IMR-90 (cell line): Measurements from ENCODE around the gene OSBPL2. TPM values are rescaled to one million over a fixed set of nuclear protein-coding genes. Genes with fewer than 3 reads are reported as not detected.

Experiments
- ATAC-seq: fragments of 200-7000 bp; cut with Tn5 transposase; 2 replicates; pipeline ENCODE4 v1.9.1; 2020; ENCODE audit warnings: low read depth, mild to moderate bottlenecking, moderate library complexity
- BruUV-seq: library from RNA; stranded (reverse); fragments of 400-500 nt; replicated peaks from 2 replicates; lab custom pipeline; 2021; lab: Mats Ljungman, UMichigan
- CTCF ChIA-PET: fragments of 300-600 bp; formaldehyde crosslinking; extraction: SDS; loops from one replicate; lab custom pipeline; 2021; ENCODE audit warnings: antibody characterized with exemption; lab: Yijun Ruan, JAX
- POLR2A ChIA-PET: fragments of 300-600 bp; sonication (Branson Sonifier 250); formaldehyde crosslinking; loops from one replicate; lab custom pipeline; 2022; ENCODE audit warnings: antibody characterized with exemption; ENCODE audit not compliant: unreplicated experiment; lab: Charles Lee
- DNase-seq: peaks from one replicate; pipeline ENCODE4 v3.0.0; 2013
- H2AFZ ChIP-seq: replicated peaks from 2 replicates; pipeline ENCODE3; 2013; ENCODE audit warnings: low read length, mild to moderate bottlenecking; ENCODE audit not compliant: poor library complexity
- H2AK5ac ChIP-seq: 2 replicates; pipeline ENCODE4 v1.6.1; 2013; ENCODE audit warnings: low read depth, low read length, inconsistent platforms
- H2AK9ac ChIP-seq: replicated peaks from 2 replicates; pipeline ENCODE3; 2013; ENCODE audit warnings: mild to moderate bottlenecking, low read depth, low read length, moderate library complexity; ENCODE audit not compliant: poor library complexity
- H2BK120ac ChIP-seq: 2 replicates; pipeline ENCODE4 v1.6.1; 2013; ENCODE audit warnings: low read depth, low read length, inconsistent platforms
- H2BK15ac ChIP-seq: 3 replicates; pipeline ENCODE4 v1.6.1; 2013; ENCODE audit warnings: low read depth, low read length, inconsistent platforms
- H2BK20ac ChIP-seq: 2 replicates; pipeline ENCODE4 v1.6.1; 2013; ENCODE audit warnings: low read depth, mild to moderate bottlenecking, inconsistent platforms, low read length, moderate library complexity
- H2BK5ac ChIP-seq: 2 replicates; pipeline ENCODE4 v1.6.1; 2013; ENCODE audit warnings: mild to moderate bottlenecking, low read depth, low read length, inconsistent platforms; ENCODE audit not compliant: poor library complexity, severe bottlenecking
- H3K14ac ChIP-seq: replicated peaks from 2 replicates; pipeline ENCODE4 v1.6.1; 2013; ENCODE audit warnings: low read depth, low read length, inconsistent platforms
- H3K18ac ChIP-seq: 2 replicates; pipeline ENCODE4 v1.6.1; 2013; ENCODE audit warnings: low read depth, low read length, control low read depth
- H3K23ac ChIP-seq: 2 replicates; pipeline ENCODE4 v1.6.1; 2013; ENCODE audit warnings: low read depth, low read length, inconsistent platforms
- H3K27ac ChIP-seq: 2 replicates; pipeline ENCODE4 v1.5.1; 2013; ENCODE audit warnings: mild to moderate bottlenecking, control low read depth, low read length; ENCODE audit not compliant: insufficient read depth
- H3K27me3 ChIP-seq: 2 replicates; pipeline ENCODE4 v1.6.1; 2013; ENCODE audit warnings: low read length; ENCODE audit not compliant: control insufficient read depth, insufficient read depth
- H3K36me3 ChIP-seq: 2 replicates; pipeline ENCODE4 v1.6.1; 2013; ENCODE audit warnings: low read length, mixed read lengths; ENCODE audit not compliant: control insufficient read depth, insufficient read depth
- H3K4ac ChIP-seq: 2 replicates; pipeline ENCODE4 v1.6.1; 2013; ENCODE audit warnings: low read depth, low read length, inconsistent platforms
- H3K4me1 ChIP-seq: 2 replicates; pipeline ENCODE4 v1.6.1; 2013; ENCODE audit warnings: low read length, mixed read lengths; ENCODE audit not compliant: control insufficient read depth, insufficient read depth
- H3K4me2 ChIP-seq: 2 replicates; pipeline ENCODE4 v1.6.1; 2013; ENCODE audit warnings: low read depth, mild to moderate bottlenecking, control low read depth, low read length, moderate library complexity
- H3K4me3 ChIP-seq: 2 replicates; pipeline ENCODE4 v1.5.1; 2013; ENCODE audit warnings: low read depth, mild to moderate bottlenecking, control low read depth, low read length, moderate library complexity; ENCODE audit not compliant: insufficient read depth
- H3K56ac ChIP-seq: 2 replicates; pipeline ENCODE4 v1.6.1; 2013; ENCODE audit warnings: low read length, inconsistent platforms; ENCODE audit not compliant: insufficient read depth; ENCODE audit errors: extremely low read depth
- H3K79me1 ChIP-seq, 2 experiments: 2 replicates each; pipeline ENCODE4 v1.6.1; 2013; ENCODE audit warnings: low read length in 2 of 2, inconsistent platforms in 1 of 2, low read depth in 1 of 2
- H3K9ac ChIP-seq: 2 replicates; pipeline ENCODE4 v1.6.1; 2013; ENCODE audit warnings: low read depth, low read length, control low read depth
- H3K9me1 ChIP-seq: 2 replicates; pipeline ENCODE4 v1.6.1; 2013; ENCODE audit warnings: low read length, inconsistent platforms; ENCODE audit not compliant: insufficient read depth
- H3K9me3 ChIP-seq: 2 replicates; pipeline ENCODE4 v1.6.1; 2013; ENCODE audit warnings: low read length; ENCODE audit not compliant: control insufficient read depth, insufficient read depth
- H4K20me1 ChIP-seq: 2 replicates; pipeline ENCODE4 v1.6.1; 2013; ENCODE audit warnings: low read length, inconsistent platforms; ENCODE audit not compliant: insufficient read depth
- H4K5ac ChIP-seq: 2 replicates; pipeline ENCODE4 v1.6.1; 2013; ENCODE audit warnings: mild to moderate bottlenecking, low read depth, low read length, control low read depth
- H4K8ac ChIP-seq, 2 experiments: 2 replicates each; pipeline ENCODE4 v1.6.1; 2013; ENCODE audit warnings: low read depth in 2 of 2, low read length in 2 of 2, control low read depth in 1 of 2, inconsistent platforms in 1 of 2
- H4K91ac ChIP-seq: 2 replicates; pipeline ENCODE4 v1.6.1; 2013; ENCODE audit warnings: low read depth, low read length, inconsistent platforms; ENCODE audit not compliant: insufficient read depth
- BHLHE40 ChIP-seq: fragments of 150-350 bp; IDR thresholded peaks from 2 replicates; pipeline ENCODE4 v1.6.1; 2016; ENCODE audit warnings: mild to moderate bottlenecking, low read depth, low read length
- CEBPB ChIP-seq: IDR thresholded peaks from 2 replicates; pipeline ENCODE4 v1.6.1; 2012; ENCODE audit warnings: low read depth, low read length, improper control_type of control experiment
- CHD1 ChIP-seq: IDR thresholded peaks from 2 replicates; pipeline ENCODE4 v1.6.1; 2012; ENCODE audit warnings: low read depth, low read length, improper control_type of control experiment
- CTCF ChIP-seq: conservative IDR thresholded peaks from 2 replicates; pipeline ENCODE4 v1.5.1; 2012; ENCODE audit warnings: mild to moderate bottlenecking, low read depth, low read length, improper control_type of control experiment
- FOS ChIP-seq: fragments of 150-350 bp; IDR thresholded peaks from 2 replicates; pipeline ENCODE4 v1.6.1; 2016; ENCODE audit warnings: low read depth, low read length
- MAFK ChIP-seq: IDR thresholded peaks from 2 replicates; pipeline ENCODE4 v1.6.1; 2012; ENCODE audit warnings: low read depth, low read length, improper control_type of control experiment
- MAZ ChIP-seq: IDR thresholded peaks from 2 replicates; pipeline ENCODE4 v1.6.1; 2012; ENCODE audit warnings: low read depth, mild to moderate bottlenecking, low read length, improper control_type of control experiment, moderate library complexity, borderline replicate concordance
- MXI1 ChIP-seq: IDR thresholded peaks from 2 replicates; pipeline ENCODE4 v1.6.1; 2012; ENCODE audit warnings: low read depth, mild to moderate bottlenecking, low read length, moderate library complexity, borderline replicate concordance
- NFE2L2 ChIP-seq: fragments of 150-350 bp; IDR thresholded peaks from 2 replicates; pipeline ENCODE4 v1.6.1; 2016; ENCODE audit warnings: low read depth, mild to moderate bottlenecking, low read length
- POLR2A ChIP-seq: IDR thresholded peaks from 2 replicates; pipeline ENCODE4 v1.6.1; 2012; ENCODE audit warnings: mild to moderate bottlenecking, low read depth, low read length
- RAD21 ChIP-seq: IDR thresholded peaks from 2 replicates; pipeline ENCODE4 v1.6.1; 2012; ENCODE audit warnings: low read length, improper control_type of control experiment
- RCOR1 ChIP-seq: IDR thresholded peaks from 2 replicates; pipeline ENCODE4 v1.6.1; 2012; ENCODE audit warnings: mild to moderate bottlenecking, low read length, improper control_type of control experiment; ENCODE audit not compliant: insufficient replicate concordance
- RFX5 ChIP-seq: IDR thresholded peaks from 2 replicates; pipeline ENCODE4 v1.8.0; 2012; ENCODE audit warnings: low read depth, mild to moderate bottlenecking, low read length, moderate library complexity
- SMC3 ChIP-seq: fragments of 150-350 bp; IDR thresholded peaks from 2 replicates; pipeline ENCODE4 v1.6.1; 2016; ENCODE audit warnings: low read depth, mild to moderate bottlenecking, antibody characterized with exemption, low read length, moderate library complexity
- WGBS, 2 experiments: methylation state at CpG; one replicate each; pipeline versions ENCODE4 v1.1.5 to v1.1.7; 2013; ENCODE audit warnings: missing lambda C conversion rate in 2 of 2; ENCODE audit not compliant: insufficient read length in 1 of 2; ENCODE audit errors: extremely low coverage in 2 of 2; 5-methylcytosine and 5-hydroxymethylcytosine counted together
- dilution Hi-C: fragments of 300-500 bp; cut with HindIII; formaldehyde crosslinking; loops from one replicate; pipeline ENCODE4 v1.14.3; 2018; ENCODE audit warnings: low sequenced_read_pairs; ENCODE audit not compliant: unreplicated experiment
- in situ Hi-C: fragments of 300-500 bp; cut with MboI; formaldehyde crosslinking; loops from 3 replicates; pipeline ENCODE4 v1.14.3; 2019; ENCODE audit warnings: low sequenced_read_pairs, inconsistent platforms, mixed read lengths
- intact Hi-C: fragments of 100-400 bp; cut with micrococcal nuclease; formaldehyde crosslinking; loops from 2 replicates; pipeline ENCODE4 v1.10.0; 2022
- polyA plus RNA-seq, 3 experiments: library from polyadenylated mRNA; depleted of rRNA; stranded (reverse); fragments of >200 nt; gene quantifications; 2 replicates each; pipeline ENCODE4 v1.2.3, GENCODE V29; 2012; ENCODE audit warnings: low replicate concordance in 1 of 3
- total RNA-seq: library from RNA; depleted of rRNA; stranded (reverse); fragments of >200 nt; gene quantifications from 2 replicates; pipeline ENCODE4 v1.2.3, GENCODE V29; 2012
- TF ChIP-seq, protein P1 (sequence below): fragments of 150-350 bp; IDR thresholded peaks from 2 replicates; pipeline ENCODE4 v1.6.1; 2017; ENCODE audit warnings: mild to moderate bottlenecking, antibody characterized with exemption, low read length, low read depth
- TF ChIP-seq, protein P2 (sequence below): fragments of 150-350 bp; IDR thresholded peaks from 2 replicates; pipeline ENCODE4 v1.6.1; 2016; ENCODE audit warnings: low read depth, mild to moderate bottlenecking, low read length, moderate library complexity, borderline replicate concordance

Gene OSBPL2
- total and polyA plus RNA-seq, 2 of the 4 experiments (the other 2 are of a cell fraction): 19.3 to 27.6 TPM

- Histone ChIP-seq H2AK5ac (no peak overlapping the region), H3K4me2 (no peak overlapping the region), H3K4me1 (no peaks in the 10 kb centered on the region), H3K36me3 (peaks cover 45% of the 10 kb centered on the region), H2AFZ (no peak overlapping the region), H3K9me3 (no peaks in the 10 kb centered on the region), H3K9me1 (no peaks in the 10 kb centered on the region), H3K9ac (no peak overlapping the region), H3K27me3 (no peaks in the 10 kb centered on the region), H3K14ac (no peak overlapping the region), H4K20me1 (no peaks in the 10 kb centered on the region; the same call in 1 of the 2 replicates), H3K4me3 (no peak overlapping the region), H2BK15ac (no peak overlapping the region), H4K8ac (no peak overlapping the region), H3K18ac (no peak overlapping the region), H3K56ac (no peak overlapping the region), H3K27ac (no peak overlapping the region), H3K4ac (no peak overlapping the region), H4K5ac (no peak overlapping the region), H2BK5ac (no peak overlapping the region), H4K91ac (no peak overlapping the region), H3K23ac (no peak overlapping the region), H2BK20ac (no peak overlapping the region), H2AK9ac (peak overlapping the region; percentile 61), H3K79me1 (no peaks in the 10 kb centered on the region), H2BK120ac (no peak overlapping the region)
- BruUV-seq: no TSS peak
- ATAC-seq (no peak), DNase-seq (no peak)
- CTCF ChIA-PET: no interaction called here
- POLR2A ChIA-PET: no interaction called here
- 96% methylated on average over 10 of the region's 46 CpGs; no CpG with 5 or more reads in 1 of the 2 experiments for WGBS, 2 experiments
- in situ Hi-C loops (no loop called here), intact Hi-C loops (no loop called here), dilution Hi-C loops (no loop called here)
- TF ChIP-seq RCOR1: no peak
- TF ChIP-seq RFX5: no peak
- no peak for TF ChIP-seq BHLHE40
- no peak for TF ChIP-seq MAZ
- TF ChIP-seq CHD1: no peak
- TF ChIP-seq NFE2L2: no peak
- TF ChIP-seq, protein P1, sequence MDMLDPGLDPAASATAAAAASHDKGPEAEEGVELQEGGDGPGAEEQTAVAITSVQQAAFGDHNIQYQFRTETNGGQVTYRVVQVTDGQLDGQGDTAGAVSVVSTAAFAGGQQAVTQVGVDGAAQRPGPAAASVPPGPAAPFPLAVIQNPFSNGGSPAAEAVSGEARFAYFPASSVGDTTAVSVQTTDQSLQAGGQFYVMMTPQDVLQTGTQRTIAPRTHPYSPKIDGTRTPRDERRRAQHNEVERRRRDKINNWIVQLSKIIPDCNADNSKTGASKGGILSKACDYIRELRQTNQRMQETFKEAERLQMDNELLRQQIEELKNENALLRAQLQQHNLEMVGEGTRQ: no peak
- TF ChIP-seq POLR2A: no peak
- TF ChIP-seq CTCF: no peak
- TF ChIP-seq CEBPB: no peak
- TF ChIP-seq SMC3: no peak
- TF ChIP-seq MXI1: no peak
- no peak for TF ChIP-seq MAFK
- TF ChIP-seq, protein P2, sequence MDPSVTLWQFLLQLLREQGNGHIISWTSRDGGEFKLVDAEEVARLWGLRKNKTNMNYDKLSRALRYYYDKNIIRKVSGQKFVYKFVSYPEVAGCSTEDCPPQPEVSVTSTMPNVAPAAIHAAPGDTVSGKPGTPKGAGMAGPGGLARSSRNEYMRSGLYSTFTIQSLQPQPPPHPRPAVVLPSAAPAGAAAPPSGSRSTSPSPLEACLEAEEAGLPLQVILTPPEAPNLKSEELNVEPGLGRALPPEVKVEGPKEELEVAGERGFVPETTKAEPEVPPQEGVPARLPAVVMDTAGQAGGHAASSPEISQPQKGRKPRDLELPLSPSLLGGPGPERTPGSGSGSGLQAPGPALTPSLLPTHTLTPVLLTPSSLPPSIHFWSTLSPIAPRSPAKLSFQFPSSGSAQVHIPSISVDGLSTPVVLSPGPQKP: no peak
- TF ChIP-seq RAD21: no peak
- no peak for TF ChIP-seq FOS
These were observed 92.4 kb downstream of the OSBPL2 start for GRCh38 chr20:62330576-62331317.
